H1 (cell line): ENCODE measurements around the gene ITPR1. TPM values are rescaled to one million over a fixed set of nuclear protein-coding genes. Genes with fewer than 3 reads are reported as not detected.

Experiments used
- CHD1 ChIP-seq: IDR thresholded peaks from 2 replicates; pipeline ENCODE4 v1.6.1; 2012; ENCODE audit warnings: low read depth, low read length, improper control_type of control experiment
- EP300 ChIP-seq, 2 experiments: IDR thresholded peaks; 1 replicate in 1 of 2; 2 replicates in 1 of 2; pipeline ENCODE4 v1.6.1; 2011 to 2012; ENCODE audit warnings: low read depth in 2 of 2, low read length in 2 of 2, mild to moderate bottlenecking in 2 of 2, borderline replicate concordance in 1 of 2, inconsistent platforms in 1 of 2, moderate library complexity in 1 of 2
- HDAC2 ChIP-seq, 2 experiments: fragments of 300-600 bp in 1 of 2; sonication (generic) in 1 of 2; IDR thresholded peaks; 2 replicates each; pipeline ENCODE4 v1.6.1; 2011 to 2012; ENCODE audit warnings: low read depth in 2 of 2, low read length in 2 of 2, mild to moderate bottlenecking in 2 of 2, moderate library complexity in 2 of 2, borderline replicate concordance in 1 of 2, inconsistent platforms in 1 of 2
- JUN ChIP-seq: IDR thresholded peaks from 2 replicates; pipeline ENCODE4 v1.6.1; 2011; ENCODE audit warnings: low read depth, mild to moderate bottlenecking, improper control_type of control experiment, low read length
- MAFK ChIP-seq: IDR thresholded peaks from 2 replicates; pipeline ENCODE4 v1.6.1; 2012; ENCODE audit warnings: low read depth, mild to moderate bottlenecking, improper control_type of control experiment, low read length
- polyA plus RNA-seq, 7 experiments: library from polyadenylated mRNA; depleted of rRNA in 3 of 7; stranded (reverse) in 5 of 7; unstranded in 2 of 7; fragments of >200 nt in 5 of 7; fragments of 200-250 nt in 2 of 7; gene quantifications; 1 replicate in 5 of 7; 2 replicates in 1 of 7; 4 replicates in 1 of 7; pipeline versions ENCODE4 v1.2.1 to v1.2.3, GENCODE V29; 2011 to 2013; ENCODE audit warnings: missing spikeins in 2 of 7, mixed read lengths in 2 of 7
- total RNA-seq: library from RNA; stranded (reverse); fragmentation: NEBNext Ultra II Directional; extraction: Animal tissue kit (Norgen Biotek cat#: 25700); gene quantifications from 2 replicates; pipeline ENCODE4 v1.2.1, GENCODE V29; 2021
- TF ChIP-seq, protein P1 (sequence below): IDR thresholded peaks from 2 replicates; pipeline ENCODE4 v1.6.1; 2012; ENCODE audit warnings: low read length, inconsistent platforms

ITPR1 gene
- total and polyA plus RNA-seq, 2 of the 8 experiments (the other 6 are each of a cell fraction or from before 2014, with no cell fraction given) = 2.5 to 16.3 TPM

- TF ChIP-seq HDAC2 (IDR thresholded peaks at IDR 0.05; ENCODE audit: borderline replicate concordance in 1 of 2, low read depth in 2 of 2, low read length in 2 of 2) (no peak), CHD1 (no peak), JUN (no peak), EP300 (IDR thresholded peaks at IDR 0.05; ENCODE audit: borderline replicate concordance in 1 of 2, low read depth in 2 of 2, low read length in 2 of 2) (no peak), MAFK (no peak)
- TF ChIP-seq, protein P1, sequence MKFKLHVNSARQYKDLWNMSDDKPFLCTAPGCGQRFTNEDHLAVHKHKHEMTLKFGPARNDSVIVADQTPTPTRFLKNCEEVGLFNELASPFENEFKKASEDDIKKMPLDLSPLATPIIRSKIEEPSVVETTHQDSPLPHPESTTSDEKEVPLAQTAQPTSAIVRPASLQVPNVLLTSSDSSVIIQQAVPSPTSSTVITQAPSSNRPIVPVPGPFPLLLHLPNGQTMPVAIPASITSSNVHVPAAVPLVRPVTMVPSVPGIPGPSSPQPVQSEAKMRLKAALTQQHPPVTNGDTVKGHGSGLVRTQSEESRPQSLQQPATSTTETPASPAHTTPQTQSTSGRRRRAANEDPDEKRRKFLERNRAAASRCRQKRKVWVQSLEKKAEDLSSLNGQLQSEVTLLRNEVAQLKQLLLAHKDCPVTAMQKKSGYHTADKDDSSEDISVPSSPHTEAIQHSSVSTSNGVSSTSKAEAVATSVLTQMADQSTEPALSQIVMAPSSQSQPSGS = no peak
Measured at GRCh38 chr3:4543110-4543509, 50.0 kb downstream of the ITPR1 start (continued).
